Stomach (tissue), 9 donors: ENCODE data around the gene C7orf57. TPM values are rescaled to one million over a fixed set of nuclear protein-coding genes. Genes with fewer than 3 reads are reported as not detected.

Experiments
- DNase-seq, 2 donors: peaks; one replicate each; pipeline versions ENCODE4 v3.0.0 to v3.0.0-alpha.2; 2013 to 2019
- H3K27ac ChIP-seq, 5 donors: fragments of 200-600 bp in 4 of 5; sonication (generic) in 4 of 5; one replicate each; pipeline ENCODE4 v1.5.1; 2013 to 2019; ENCODE audit warnings: mild to moderate bottlenecking in 1 of 5, moderate library complexity in 1 of 5
- H3K27me3 ChIP-seq, 3 donors: fragments of 200-600 bp; sonication (generic); one replicate each; pipeline ENCODE4 v1.5.1; 2017 to 2019; ENCODE audit warnings: mixed run types in 1 of 3
- H3K36me3 ChIP-seq, 4 donors: fragments of 200-600 bp; sonication (generic); 1 replicate in 3 of 4; 2 replicates in 1 of 4; pipeline ENCODE4 v1.5.1; 2016 to 2019
- H3K4me1 ChIP-seq, 4 donors: fragments of 200-600 bp; sonication (generic); one replicate each; pipeline ENCODE4 v1.5.1; 2016 to 2019
- H3K4me3 ChIP-seq, 4 donors: fragments of 200-600 bp; sonication (generic) in 3 of 4; one replicate each; pipeline ENCODE4 v1.5.1; 2016 to 2019; ENCODE audit warnings: mild to moderate bottlenecking in 1 of 4
- H3K9me3 ChIP-seq, 4 donors: fragments of 200-600 bp; sonication (generic); one replicate each; pipeline ENCODE4 v1.5.1; 2016 to 2019
- CTCF ChIP-seq, 7 experiments: fragments of 450-650 bp in 4 of 7; fragments of 200-600 bp in 3 of 7; sonication (generic) in 3 of 7; IDR thresholded peaks; one replicate each; pipeline ENCODE4 v1.5.1; 2016 to 2019; ENCODE audit warnings: antibody characterized with exemption in 7 of 7, control low read depth in 2 of 7, mild to moderate bottlenecking in 1 of 7
- EP300 ChIP-seq: sonication (generic); formaldehyde crosslinking; IDR thresholded peaks from one replicate; pipeline ENCODE4 v1.6.1; 2017; ENCODE audit warnings: antibody characterized with exemption
- POLR2A ChIP-seq, 4 donors: fragments of 450-650 bp; IDR thresholded peaks; one replicate each; pipeline ENCODE4 v1.6.1; 2016; ENCODE audit warnings: antibody characterized with exemption in 4 of 4, control low read depth in 2 of 4, mild to moderate bottlenecking in 1 of 4, moderate library complexity in 1 of 4
- POLR2AphosphoS5 ChIP-seq, 3 donors: sonication (generic); formaldehyde crosslinking; IDR thresholded peaks; one replicate each; pipeline ENCODE4 v1.6.1; 2016; ENCODE audit warnings: antibody characterized with exemption in 3 of 3
- WGBS, 5 donors: extraction: QIAGEN DNeasy Blood & Tissue Kit in 3 of 5; methylation state at CpG; one replicate each; pipeline versions ENCODE4 v1.1.5 to v1.1.7; 2013 to 2018; 5-methylcytosine and 5-hydroxymethylcytosine counted together
- intact Hi-C: fragments of 100-400 bp; cut with DNase I; formaldehyde crosslinking; loops from one replicate; pipeline ENCODE4 v1.15.1; 2023; ENCODE audit warnings: low total_unique reads
- polyA plus RNA-seq, 3 donors: library from polyadenylated mRNA; stranded (reverse); fragments of 200-250 nt; gene quantifications; one replicate each; pipeline ENCODE4 v1.2.3, GENCODE V29; 2013
- total RNA-seq, 5 donors: library from RNA; depleted of rRNA; stranded (reverse); fragments of >200 nt; gene quantifications; one replicate each; pipeline versions ENCODE4 v1.1.0 to v1.2.3, GENCODE V29; 2014 to 2016
- donor health status: healthy with polysubstance abuse.
- donor health status: Bipolar disorder and iron deficiency.
- donor health status: healthy.

C7orf57 gene
- total and polyA plus RNA-seq, 8 donors = 0.08 TPM; not detected in 7

GRCh38 chr7:48090095-48090805, 54.9 kb downstream of the C7orf57 start:
- TF ChIP-seq CTCF (IDR thresholded peaks at IDR 0.05) (no peak), POLR2AphosphoS5 (IDR thresholded peaks at IDR 0.05) (peak in 2 of 3 donors; percentile 31 to 33)
- intact Hi-C loops = no loop called here
- peaks cover 22 to 63% (median 29%) of the 10 kb centered on the region in 4 donors for H3K4me1 ChIP-seq
- no peaks in the 10 kb centered on the region for H3K27me3 ChIP-seq
- peak overlapping the region in 4 of 5 donors; percentile 90 to 93 (median 92) for H3K27ac ChIP-seq
- peak overlapping the region; percentile 76 to 81 (median 79) for H3K4me3 ChIP-seq
- H3K9me3 ChIP-seq = no peaks in the 10 kb centered on the region
- DNase-seq = peak in 1 of 2 donors; percentile 53
- WGBS, 5 donors = 32 to 50% (median 47%) methylated on average over 28 of the region's 28 CpGs
- peaks cover 0 to 41% (median 25%) of the 10 kb centered on the region in 4 donors for H3K36me3 ChIP-seq

- no peak for DNase-seq
- Histone ChIP-seq H3K4me1 (peaks cover 19 to 60% (median 26%) of the 10 kb centered on the region in 4 donors), H3K27ac (no peak overlapping the region), H3K4me3 (peak overlapping the region in 1 of 4 donors; percentile 18), H3K27me3 (no peaks in the 10 kb centered on the region), H3K36me3 (peaks cover 0 to 51% (median 37%) of the 10 kb centered on the region in 4 donors), H3K9me3 (no peaks in the 10 kb centered on the region)
- intact Hi-C loops = no loop called here
- TF ChIP-seq POLR2AphosphoS5 (IDR thresholded peaks at IDR 0.05) = no peak
- TF ChIP-seq POLR2A (IDR thresholded peaks at IDR 0.05) = no peak
- TF ChIP-seq EP300 = no peak
- TF ChIP-seq CTCF (IDR thresholded peaks at IDR 0.05) = no peak
- WGBS, 5 donors = 86 to 93% (median 91%) methylated on average over 10 of the region's 10 CpGs
Observed at GRCh38 chr7:48091506-48092433, 56.4 kb downstream of the C7orf57 start.

- H3K27ac ChIP-seq = peak overlapping the region in 1 of 5 donors; percentile 82
- H3K9me3 ChIP-seq = no peaks in the 10 kb centered on the region
- 87 to 93% (median 92%) methylated on average over 3 of the region's 3 CpGs for WGBS, 5 donors
- intact Hi-C loops = no loop called here
- peaks cover 0 to 70% (median 49%) of the 10 kb centered on the region in 4 donors for H3K36me3 ChIP-seq
- DNase-seq = no peak
- H3K4me3 ChIP-seq = no peak overlapping the region
- no peaks in the 10 kb centered on the region for H3K27me3 ChIP-seq
- TF ChIP-seq EP300 (no peak), POLR2A (IDR thresholded peaks at IDR 0.05) (no peak), POLR2AphosphoS5 (IDR thresholded peaks at IDR 0.05) (no peak), CTCF (IDR thresholded peaks at IDR 0.05) (no peak)
- peaks cover 5 to 46% (median 6%) of the 10 kb centered on the region in 4 donors for H3K4me1 ChIP-seq
Observed at GRCh38 chr7:48094861-48095293, 59.5 kb downstream of the C7orf57 start.

DNA sequence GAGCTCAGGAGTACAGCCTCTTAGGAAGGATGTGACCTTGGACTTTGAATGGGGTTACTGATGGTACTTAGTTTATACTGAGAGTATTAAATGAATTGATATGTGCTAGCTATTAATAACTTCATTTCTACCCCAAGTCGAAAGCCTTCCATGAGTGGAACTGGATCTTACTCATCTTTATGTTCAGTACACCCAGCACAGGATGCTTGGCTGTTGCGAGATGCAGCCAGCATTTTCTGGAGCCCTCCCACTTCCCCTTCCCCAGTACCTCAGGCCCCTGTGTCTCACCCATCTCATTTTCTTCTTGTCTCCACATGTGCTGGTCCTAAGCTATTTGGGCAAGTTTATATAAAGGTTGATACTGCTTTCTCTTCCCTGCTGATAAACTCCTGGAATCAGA, 60.9 kb downstream of the C7orf57 start:
- no peak for TF ChIP-seq POLR2AphosphoS5 (IDR thresholded peaks at IDR 0.05)
- TF ChIP-seq EP300 = no peak
- TF ChIP-seq POLR2A (IDR thresholded peaks at IDR 0.05) = no peak
- no peak for TF ChIP-seq CTCF (IDR thresholded peaks at IDR 0.05)
- intact Hi-C loops = no loop called here
- Histone ChIP-seq H3K9me3 (no peaks in the 10 kb centered on the region), H3K27me3 (no peaks in the 10 kb centered on the region), H3K4me3 (no peak overlapping the region), H3K4me1 (peaks cover 0 to 38% (median 0%) of the 10 kb centered on the region in 4 donors), H3K36me3 (peaks cover 0 to 79% (median 55%) of the 10 kb centered on the region in 4 donors), H3K27ac (peak overlapping the region in 2 of 5 donors; percentile 74 to 82)
- 64 to 93% (median 78%) methylated on average over 2 of the region's 2 CpGs for WGBS, 5 donors
- no peak for DNase-seq
